A549 (cell line): ENCODE measurements around the gene ACTG2. TPM values are rescaled to one million over a fixed set of nuclear protein-coding genes. Genes with fewer than 3 reads are reported as not detected.

ENCODE experiments used
- ATAC-seq, 2 experiments: fragments of 200-7000 bp in 1 of 2; fragments of >200 bp in 1 of 2; cut with Nextera tagmentation in 1 of 2; cut with Tn5 transposase in 1 of 2; 3 replicates each; pipeline versions ENCODE4 v1.8.0 to v1.9.1; 2018 to 2020; ENCODE audit warnings: mild to moderate bottlenecking in 1 of 2, moderate library complexity in 1 of 2
- CTCF ChIA-PET: fragments of 300-600 bp; sonication (Branson Sonifier 250); formaldehyde crosslinking; extraction: SDS; loops from one replicate; lab custom pipeline; 2021; ENCODE audit warnings: antibody characterized with exemption, inconsistent platforms; lab: Yijun Ruan, JAX
- POLR2A ChIA-PET: fragments of 350-600 bp; formaldehyde crosslinking; extraction: SDS; loops from one replicate; lab custom pipeline; 2021; ENCODE audit warnings: antibody characterized with exemption, inconsistent platforms; lab: Yijun Ruan, JAX
- DNase-seq, 2 experiments: peaks; one replicate each; pipeline versions ENCODE4 v3.0.0 to v3.0.0-alpha.2; 2011 to 2016; ENCODE audit warnings: low read depth in 1 of 2, low spot score in 1 of 2
- FAIRE-seq: peaks from 2 replicates; lab custom pipeline; 2011; peaks lifted over from hg19 to GRCh38; lab: Jason Lieb, UNC
- H3K27ac ChIP-seq, 2 experiments: fragments of >200 bp; sonication (Bioruptor Twin); formaldehyde crosslinking; 3 replicates each; pipeline ENCODE4 v1.5.1; 2016 to 2017
- H3K4me1 ChIP-seq: fragments of >200 bp; sonication (Bioruptor Twin); formaldehyde crosslinking; 3 replicates; pipeline ENCODE4 v1.6.1; 2016
- H3K4me2 ChIP-seq: fragments of >200 bp; sonication (Bioruptor Twin); formaldehyde crosslinking; 3 replicates; pipeline ENCODE4 v1.6.1; 2016
- H3K4me3 ChIP-seq: fragments of >200 bp; sonication (Bioruptor Twin); formaldehyde crosslinking; 3 replicates; pipeline ENCODE4 v1.5.1; 2016
- H3K9me3 ChIP-seq: fragments of >200 bp; sonication (Bioruptor Twin); formaldehyde crosslinking; 3 replicates; pipeline ENCODE4 v1.6.1; 2016
- ATOH8 ChIP-seq: fragments of 250-450 bp; sonication (Bioruptor Pico); IDR thresholded peaks from 2 replicates; pipeline ENCODE4 v1.5.0; 2020; ENCODE audit warnings: low read depth, mild to moderate bottlenecking, moderate library complexity
- CEBPB ChIP-seq, 2 experiments: fragments of >200 bp in 1 of 2; sonication (Bioruptor Twin) in 1 of 2; formaldehyde crosslinking in 1 of 2; IDR thresholded peaks; 2 replicates each; pipeline ENCODE4 v1.6.1; 2012 to 2016
- CHD2 ChIP-seq: fragments of 150-350 bp; IDR thresholded peaks from 2 replicates; pipeline ENCODE4 v1.6.1; 2014; ENCODE audit warnings: low read length; ENCODE audit not compliant: partially characterized antibody
- CTCF ChIP-seq: fragments of >200 bp; sonication (Bioruptor Twin); formaldehyde crosslinking; IDR thresholded peaks from 3 replicates; pipeline ENCODE4 v1.5.1; 2016
- ELK1 ChIP-seq: fragments of 150-350 bp; IDR thresholded peaks from 2 replicates; pipeline ENCODE4 v1.6.1; 2014; ENCODE audit warnings: low read depth, mild to moderate bottlenecking, low read length
- ESRRA ChIP-seq: fragments of 150-350 bp; IDR thresholded peaks from 2 replicates; pipeline ENCODE4 v1.6.1; 2014; ENCODE audit warnings: mild to moderate bottlenecking, low read length, borderline replicate concordance
- GATA3 ChIP-seq: IDR thresholded peaks from 2 replicates; pipeline ENCODE4 v1.6.1; 2012; ENCODE audit warnings: borderline replicate concordance
- HDAC2 ChIP-seq: fragments of 200-600 bp; sonication (generic); IDR thresholded peaks from 2 replicates; pipeline ENCODE4 v1.6.1; 2016
- HMGXB4 ChIP-seq: fragments of 250-450 bp; sonication (Bioruptor Pico); IDR thresholded peaks from 2 replicates; pipeline ENCODE4 v1.5.0; 2021; ENCODE audit warnings: mild to moderate bottlenecking, moderate library complexity, borderline replicate concordance
- HOXB5 ChIP-seq: fragments of 250-450 bp; sonication (Bioruptor Pico); IDR thresholded peaks from 2 replicates; pipeline ENCODE4 v1.5.0; 2020; ENCODE audit warnings: mild to moderate bottlenecking, moderate library complexity
- JUNB ChIP-seq: fragments of >200 bp; sonication (Bioruptor Twin); formaldehyde crosslinking; IDR thresholded peaks from 2 replicates; pipeline ENCODE4 v1.6.1; 2016
- MAX ChIP-seq: IDR thresholded peaks from 2 replicates; pipeline ENCODE4 v1.6.1; 2012
- PBX3 ChIP-seq: IDR thresholded peaks from 2 replicates; pipeline ENCODE4 v1.6.1; 2012
- RNF2 ChIP-seq: fragments of 200-600 bp; sonication (generic); IDR thresholded peaks from 2 replicates; pipeline ENCODE4 v1.6.1; 2016; ENCODE audit warnings: low read depth, mild to moderate bottlenecking, antibody characterized with exemption, moderate library complexity, borderline replicate concordance
- SMC3 ChIP-seq: fragments of >200 bp; sonication (Bioruptor Twin); formaldehyde crosslinking; IDR thresholded peaks from 3 replicates; pipeline ENCODE4 v1.6.1; 2018; ENCODE audit warnings: inconsistent platforms
- TFCP2L1 ChIP-seq: fragments of 250-450 bp; sonication (Bioruptor Pico); IDR thresholded peaks from 2 replicates; pipeline ENCODE4 v1.5.0; 2021; ENCODE audit warnings: mild to moderate bottlenecking
- ZFP36 ChIP-seq: fragments of 450-650 bp; IDR thresholded peaks from 2 replicates; pipeline ENCODE4 v1.6.1; 2014; ENCODE audit warnings: borderline replicate concordance; ENCODE audit not compliant: partially characterized antibody
- ZSCAN20 ChIP-seq: fragments of 250-450 bp; sonication (Bioruptor Pico); IDR thresholded peaks from 2 replicates; pipeline ENCODE4 v1.8.0; 2022; ENCODE audit warnings: mild to moderate bottlenecking, moderate library complexity
- WGBS: methylation state at CpG from one replicate; pipeline ENCODE4 v1.1.6; 2017; ENCODE audit errors: missing lambda C conversion rate; 5-methylcytosine and 5-hydroxymethylcytosine counted together
- polyA plus RNA-seq, 4 experiments: library from polyadenylated mRNA; depleted of rRNA in 3 of 4; stranded (reverse); fragments of >200 nt; fragmentation: RNase III in 1 of 4; extraction: RNeasy Plus Mini Kit Qiagen cat#74134 plus additional on column Dnase treatment in 1 of 4; gene quantifications; 2 replicates in 3 of 4; 3 replicates in 1 of 4; pipeline ENCODE4 v1.2.3, GENCODE V29; 2011 to 2017

The ACTG2 gene
- polyA plus RNA-seq, 2 of the 4 experiments (the other 2 are of a cell fraction): 0.04 to 0.26 TPM

- CTCF ChIA-PET: interaction anchor here (1.1 to 1.4 kb wide), 3 partner anchors 13 to 61 kb away, joined by 3 to 4 read pairs (median 4); no protein-coding TSS in a partner anchor
Observed at GRCh38 chr2:73925033-73925704, 32.4 kb downstream of the ACTG2 start.

GRCh38 chr2:73925853-73926492 lies 33.2 kb downstream of the ACTG2 start:
- FAIRE-seq (no peak), DNase-seq (peak in 1 of 2 experiments; percentile 36), ATAC-seq (no peak)
- Histone ChIP-seq H3K4me3 (peak overlapping the region; percentile 67), H3K27ac (peak overlapping the region; percentile 86 to 93), H3K4me1 (peaks cover 34% of the 10 kb centered on the region), H3K4me2 (peak overlapping the region; percentile 76), H3K9me3 (no peaks in the 10 kb centered on the region)
- 53% methylated on average over 13 of the region's 13 CpGs for WGBS
- ChIA-PET CTCF (interaction anchor here (0.7 to 1.4 kb wide), 2 partner anchors 12 to 33 kb away, joined by 3 to 4 read pairs; no protein-coding TSS in a partner anchor), POLR2A (no interaction called here)
- no peak for TF ChIP-seq ESRRA
- TF ChIP-seq ZFP36: no peak
- TF ChIP-seq ATOH8 (CRISPR knock-in tag): no peak
- TF ChIP-seq TFCP2L1: no peak
- no peak for TF ChIP-seq HMGXB4 (CRISPR knock-in tag)
- TF ChIP-seq HOXB5 (CRISPR knock-in tag): no peak
- no peak for TF ChIP-seq CEBPB (IDR thresholded peaks at IDR 0.05)
- no peak for TF ChIP-seq CHD2
- TF ChIP-seq CTCF: no peak
- TF ChIP-seq ELK1: no peak
- no peak for TF ChIP-seq SMC3

More at GRCh38 chr2:73925033-73925704, 32.4 kb downstream of the ACTG2 start:
- Histone ChIP-seq H3K4me3 (no peak overlapping the region), H3K4me2 (no peak overlapping the region), H3K27ac (peak overlapping the region in 1 of 2 experiments; percentile 1; a peak in 1 of 6 replicates), H3K4me1 (peaks cover 32% of the 10 kb centered on the region), H3K9me3 (no peaks in the 10 kb centered on the region)
- TF ChIP-seq TFCP2L1: no peak
- TF ChIP-seq GATA3: no peak
- TF ChIP-seq ESRRA: no peak
- no peak for TF ChIP-seq PBX3
- no peak for TF ChIP-seq MAX
- no peak for TF ChIP-seq CTCF
- no peak for TF ChIP-seq RNF2
- TF ChIP-seq HDAC2: no peak
- TF ChIP-seq ZSCAN20: no peak
- TF ChIP-seq ATOH8 (CRISPR knock-in tag): no peak
- no peak for TF ChIP-seq JUNB
- WGBS: 87% methylated on average over 7 of the region's 7 CpGs
- no peak for FAIRE-seq
- no peak for ATAC-seq
- peak in 1 of 2 experiments; percentile 49 for DNase-seq
- POLR2A ChIA-PET: no interaction called here
